Eye (tissue), 1 donor: Measurements from ENCODE around the gene IL17RD.

Experiments
- DNase-seq: peaks from one replicate; pipeline ENCODE4 v3.0.0-alpha.2; 2015

IL17RD gene

GRCh38 chr3:57164657-57165573, at the start of gene IL17RD:
TSS of gene IL17RD (minus strand) at chr3:57165353. CDS start at chr3:57165286, 67 bp downstream.
- peak; percentile 94 for DNase-seq

DNA sequence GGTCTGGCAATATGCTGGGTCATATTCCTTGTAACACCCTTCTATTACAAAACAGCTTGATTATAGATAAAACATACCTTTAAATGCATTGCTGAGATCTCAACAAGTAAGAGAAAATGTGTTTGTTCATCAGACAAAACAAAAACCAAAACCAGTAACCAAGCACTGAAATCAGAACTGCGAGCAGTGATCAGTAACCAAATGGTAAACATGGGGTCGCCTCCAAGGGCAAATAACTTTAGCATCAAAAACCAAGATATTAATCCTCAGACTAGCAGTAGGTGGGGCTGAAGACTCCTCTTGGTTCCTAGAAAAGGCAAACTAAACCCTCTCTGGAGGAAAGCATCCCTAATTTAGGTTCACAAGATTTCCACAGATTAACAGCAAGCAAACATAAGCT, 41.3 kb upstream of the IL17RD start:
- DNase-seq = no peak

DNA sequence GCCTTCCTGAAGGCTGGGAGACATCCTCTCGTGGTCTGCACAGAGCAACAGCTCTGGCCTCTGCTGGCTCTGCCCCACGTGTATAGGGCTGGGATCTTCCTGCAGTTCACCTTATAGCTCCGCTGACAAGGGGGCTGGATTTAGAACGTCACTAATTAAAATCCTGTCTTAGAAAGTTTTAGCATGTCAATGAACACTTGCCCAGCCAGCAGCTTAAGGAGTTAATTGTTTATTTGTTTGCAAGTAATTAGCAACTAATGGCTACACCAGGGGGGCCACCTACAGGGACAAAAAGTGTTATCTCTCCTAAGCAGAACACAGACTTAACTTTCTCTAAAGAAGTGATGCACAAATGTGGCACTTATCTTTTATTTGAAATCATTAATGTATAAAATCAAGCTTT, 34.7 kb upstream of the IL17RD start, which contains the start of gene HESX1:
TSS of gene HESX1 (minus strand) at position 84 of the 403 bp plus-strand sequence. CDS start at position 24, 60 bp downstream.
- no peak for DNase-seq

GRCh38 chr3:57194641-57195040, 29.5 kb upstream of the IL17RD start:
- no peak for DNase-seq

- DNase-seq = no peak
These were observed 26.9 kb upstream of the IL17RD start for GRCh38 chr3:57192028-57192427.

- DNase-seq = no peak
These were observed 19.4 kb upstream of the IL17RD start for GRCh38 chr3:57184526-57184925.

DNA sequence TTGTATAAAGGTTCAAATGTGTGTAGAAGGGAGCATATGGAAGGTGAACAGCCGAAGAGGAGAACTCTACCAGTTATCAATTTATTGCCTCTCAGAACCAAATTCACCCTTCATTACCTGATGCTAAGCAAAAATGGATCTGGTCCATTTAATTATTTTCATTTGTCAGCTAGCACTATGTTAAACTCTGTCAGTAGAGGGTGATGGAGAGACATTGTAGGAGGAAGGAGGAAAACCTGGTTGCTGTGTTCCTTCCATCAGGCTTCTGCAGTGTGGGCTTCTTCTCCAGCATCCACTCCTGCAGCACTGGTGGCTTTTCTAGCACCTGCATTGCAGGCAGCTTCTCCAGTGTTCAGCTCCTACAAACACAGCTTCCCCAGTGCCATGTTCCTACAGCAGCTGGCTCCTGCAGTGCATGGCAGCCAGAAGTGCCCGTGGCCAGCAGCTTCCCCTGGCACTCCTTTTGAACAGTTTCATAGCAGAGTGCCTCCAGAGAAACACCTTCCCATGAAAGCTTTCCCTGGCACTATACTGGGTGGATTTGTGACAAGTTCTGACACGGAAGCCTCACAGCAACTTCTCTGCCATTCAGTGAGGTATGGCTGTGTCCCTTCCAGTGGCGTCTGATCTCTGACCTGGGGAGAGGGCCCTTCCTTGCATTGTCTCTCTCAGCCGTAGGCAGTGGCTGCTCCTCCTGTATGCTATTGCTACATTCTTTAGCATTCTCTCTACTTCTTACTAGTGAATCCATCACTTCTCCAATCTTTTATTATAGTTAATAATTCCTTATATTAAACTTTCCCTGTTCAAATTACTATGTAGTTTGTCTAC, 14.6 kb upstream of the IL17RD start:
- DNase-seq = no peak

DNA sequence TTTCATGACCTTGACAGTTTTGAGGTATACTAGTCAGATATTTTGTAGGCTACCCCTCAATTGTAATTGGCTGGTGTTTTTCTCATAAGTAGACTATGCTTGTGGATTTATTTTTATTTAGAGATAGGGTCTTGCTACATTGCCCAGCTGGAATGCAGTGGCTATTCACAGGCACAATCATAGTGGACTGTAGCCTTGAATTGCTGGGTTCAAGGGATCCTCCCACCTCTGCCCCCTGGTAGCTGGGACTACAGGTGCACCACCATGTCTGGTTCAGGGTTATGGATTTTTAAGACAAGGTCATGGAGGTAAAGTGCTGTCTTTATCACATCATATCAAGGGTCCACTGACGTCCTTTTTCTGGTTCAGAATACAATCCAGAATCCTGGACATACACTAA, 10.9 kb upstream of the IL17RD start:
- no peak for DNase-seq

DNA sequence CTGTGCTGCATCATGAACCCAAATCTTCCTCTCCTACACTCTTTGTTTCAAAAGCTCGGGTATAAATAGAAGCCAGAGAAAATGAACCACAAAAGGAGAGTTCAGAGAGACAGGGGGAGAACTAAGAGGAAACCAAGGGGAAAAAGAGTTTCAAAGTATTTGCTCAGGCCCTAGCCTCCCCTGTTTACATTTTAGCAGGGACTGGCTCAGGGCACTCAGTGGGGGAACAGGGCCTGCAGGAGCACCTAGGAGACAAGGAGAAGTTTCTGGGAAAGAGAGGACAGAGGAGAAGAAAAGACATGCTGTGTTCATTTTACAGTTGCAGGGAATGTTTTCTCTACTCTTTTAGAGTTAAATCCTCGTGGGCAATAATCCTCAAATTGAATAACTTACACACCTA, 8.5 kb upstream of the IL17RD start:
- no peak for DNase-seq

DNA sequence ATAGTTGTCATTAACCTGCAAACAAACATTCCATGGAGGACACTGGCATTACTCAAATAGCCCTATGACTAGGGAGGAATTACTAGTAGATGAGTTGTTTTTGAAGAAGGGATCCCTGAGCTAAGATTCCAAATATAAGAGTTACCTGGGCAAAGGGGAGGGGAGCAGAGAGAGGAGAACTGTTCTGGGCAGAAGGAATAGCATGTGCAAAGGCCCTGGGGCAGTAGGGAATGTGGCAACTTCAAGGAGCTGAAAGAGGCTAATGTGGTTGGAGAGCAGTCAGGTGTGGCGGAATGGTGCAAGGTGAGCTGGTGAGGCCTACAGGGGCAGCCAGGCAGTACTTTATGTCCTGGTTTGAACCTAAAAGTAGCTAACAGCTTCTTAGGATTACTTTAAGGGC, 5.8 kb upstream of the IL17RD start:
- DNase-seq = no peak

DNA sequence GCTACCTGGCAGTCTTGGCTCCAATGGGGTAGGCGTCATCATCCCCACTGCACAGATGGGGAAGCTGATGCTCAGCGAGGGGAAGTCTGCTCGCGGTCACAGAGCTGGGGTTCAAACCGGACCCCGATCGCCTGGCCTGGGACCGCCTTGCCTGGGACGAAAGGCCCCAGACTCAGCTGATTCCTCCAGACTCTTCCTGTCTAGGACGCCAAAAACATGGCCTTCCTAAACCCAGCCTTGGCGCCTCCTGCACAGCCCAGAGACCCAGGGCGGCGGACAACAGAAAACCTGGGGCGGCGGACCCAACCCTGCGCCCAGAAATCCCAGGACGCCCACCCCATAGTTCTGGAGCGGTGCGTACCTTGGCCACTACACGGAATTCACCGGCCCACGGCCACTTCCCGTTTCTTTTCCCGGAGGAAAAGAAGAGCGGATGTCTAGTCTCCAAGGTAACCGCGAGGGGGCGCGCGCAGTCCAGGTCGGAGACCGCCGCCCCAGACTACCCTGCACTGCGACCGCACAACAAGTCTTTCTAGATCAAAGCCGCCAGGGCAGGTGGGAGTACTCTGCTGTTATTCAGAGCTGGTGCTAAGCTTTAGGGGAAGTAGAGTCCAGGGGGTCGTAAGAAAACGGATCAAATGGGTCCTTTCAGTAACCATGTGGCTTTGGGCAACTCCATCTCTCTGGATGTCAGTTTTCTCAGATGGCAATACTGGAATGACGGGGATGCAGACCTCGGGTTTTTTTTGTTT, 4.9 kb upstream of the IL17RD start:
- peak; percentile 92 for DNase-seq

DNA sequence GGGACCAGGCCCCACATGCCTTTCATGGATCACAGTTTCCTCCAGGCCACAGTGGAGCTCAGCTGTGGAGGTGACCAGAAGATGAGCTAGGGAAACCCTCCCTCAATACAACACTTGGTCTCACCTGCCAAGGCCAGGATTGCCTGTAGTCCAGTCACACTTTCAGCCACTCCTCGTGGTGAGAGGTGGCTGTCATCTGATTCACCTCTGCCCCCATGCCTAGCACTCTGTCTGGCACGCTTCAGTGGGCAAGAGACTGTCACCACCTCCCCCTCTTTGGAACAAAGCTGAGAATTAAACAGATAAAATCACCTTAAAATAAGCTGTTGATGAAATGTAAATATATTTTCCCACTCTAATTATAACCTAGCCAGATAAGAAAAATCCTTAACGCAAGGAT, 4.0 kb upstream of the IL17RD start:
- no peak for DNase-seq

DNA sequence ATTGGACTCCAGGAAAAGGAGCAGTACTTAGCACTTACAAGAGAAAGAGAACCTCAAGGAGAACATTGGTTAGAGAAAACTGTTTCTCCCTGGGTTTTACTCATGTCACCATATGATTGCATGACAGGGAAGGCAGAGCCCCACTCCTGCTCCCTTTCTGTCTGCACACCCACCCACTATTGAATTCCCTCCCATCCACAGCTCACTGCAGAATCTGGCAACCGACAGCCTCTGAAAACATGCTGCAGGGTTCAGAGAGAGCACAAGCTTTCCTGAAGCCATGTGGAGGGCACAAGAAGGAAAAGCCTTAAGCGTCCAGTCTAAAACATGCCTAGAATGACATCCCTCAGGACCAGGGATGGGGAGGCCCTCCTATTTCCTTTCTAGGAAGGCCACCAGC, 3.0 kb upstream of the IL17RD start:
- no peak for DNase-seq

DNA sequence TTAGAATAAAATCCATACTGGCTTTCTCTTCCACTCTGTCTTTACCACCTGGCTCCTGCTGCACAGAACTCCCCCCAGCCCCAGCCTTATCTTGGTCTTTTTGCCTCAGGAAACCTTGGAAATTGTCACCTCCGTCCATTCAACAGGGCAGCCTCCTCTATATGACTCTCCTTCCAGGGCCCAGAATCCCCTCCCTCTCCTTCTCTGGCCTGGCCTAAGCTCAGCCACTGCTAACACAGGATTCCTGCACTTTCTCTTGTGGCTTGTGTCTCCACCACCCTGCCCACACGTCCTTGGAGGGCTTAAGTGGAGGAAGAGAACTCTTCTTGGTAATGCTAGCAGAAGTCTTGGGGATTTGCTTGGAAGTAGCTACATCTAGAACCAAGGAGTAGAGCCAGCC, 1.5 kb upstream of the IL17RD start:
- no peak for DNase-seq

DNA sequence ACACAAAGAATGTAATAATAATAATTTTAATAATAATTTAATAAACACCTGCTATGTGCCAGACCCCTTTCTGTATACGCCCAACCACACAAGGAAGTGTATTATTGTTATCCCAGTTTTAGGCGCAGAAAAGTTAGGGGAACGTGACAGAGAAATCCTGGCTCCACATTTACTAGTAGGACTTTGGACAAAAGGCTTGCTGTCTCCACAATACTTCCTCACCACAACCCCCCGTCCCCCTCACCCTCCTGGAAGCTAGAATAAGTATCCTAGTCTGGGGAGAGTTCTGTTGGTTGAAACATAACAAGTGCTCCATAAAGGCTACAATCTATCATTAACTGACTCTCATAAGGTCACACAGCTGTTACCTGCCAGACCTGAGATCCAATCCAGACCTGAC, 488 bp upstream of the IL17RD start:
- no peak for DNase-seq

DNA sequence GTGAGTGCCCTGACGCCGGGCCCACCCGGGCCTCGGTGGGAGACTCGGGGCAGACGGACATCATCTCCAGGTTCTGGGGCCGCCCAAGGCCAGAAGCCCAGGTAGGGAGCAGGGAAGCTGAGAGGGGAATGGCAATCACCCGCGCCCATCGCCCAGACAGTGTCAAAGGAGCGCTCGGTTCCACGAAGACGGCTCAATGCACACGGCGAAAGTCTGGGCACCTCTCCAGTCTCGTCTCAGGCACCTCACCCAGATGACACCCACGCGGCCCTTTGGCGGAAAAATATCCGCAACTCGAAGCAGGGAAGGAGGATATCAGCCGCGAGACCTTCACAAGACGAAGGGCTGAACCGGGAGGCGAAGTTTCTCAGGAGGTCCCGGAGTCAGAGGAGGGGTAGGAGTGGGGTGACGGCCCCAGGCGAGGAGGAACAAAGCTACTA, 916 bp downstream of the IL17RD start:
- DNase-seq = peak; percentile 71

DNA sequence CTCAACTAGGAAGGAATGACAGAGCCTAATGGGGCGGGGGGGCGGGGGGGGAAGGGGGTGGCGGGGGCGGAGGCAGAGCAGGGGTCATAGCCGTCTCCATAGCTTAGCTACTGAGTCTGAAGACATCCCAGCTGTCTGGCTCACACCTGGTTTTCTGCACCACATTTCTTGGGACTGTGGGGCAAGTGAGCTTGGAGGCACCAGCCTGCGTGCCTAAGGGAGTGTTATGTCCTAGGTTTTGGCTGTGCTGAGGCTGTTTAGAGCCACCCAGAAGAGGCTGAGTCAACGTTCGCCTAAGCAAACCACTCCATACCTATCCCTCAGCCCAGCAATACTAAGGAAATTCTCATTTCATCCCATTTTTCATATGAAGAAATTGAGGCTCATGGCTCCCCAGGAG, 1.4 kb downstream of the IL17RD start:
- no peak for DNase-seq

DNA sequence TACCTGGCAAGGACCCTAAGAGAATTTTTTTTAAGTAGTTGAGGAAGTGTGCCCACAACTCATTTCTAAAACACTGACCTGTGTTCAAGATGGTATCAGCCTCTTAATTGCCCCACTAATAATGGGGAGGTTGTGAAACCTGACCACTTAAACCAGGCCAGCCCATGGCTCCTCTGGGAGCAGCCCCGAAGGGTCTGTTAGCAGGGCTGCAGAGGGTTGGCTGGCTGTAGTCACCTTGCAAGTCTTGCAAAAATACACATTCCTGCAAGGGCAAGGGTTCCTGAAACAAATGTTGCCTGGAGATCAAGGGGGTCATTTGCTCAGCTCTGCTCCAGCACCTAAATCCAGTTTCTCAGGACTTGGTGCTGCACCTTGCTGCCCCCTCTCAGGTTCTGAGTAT, 3.2 kb downstream of the IL17RD start:
- no peak for DNase-seq

- peak; percentile 89 for DNase-seq
These were observed 4.2 kb downstream of the IL17RD start for GRCh38 chr3:57160765-57161538.

- peak; percentile 61 for DNase-seq
These were observed 4.9 kb downstream of the IL17RD start for GRCh38 chr3:57160076-57160764.
